C4-2B (cell line): ENCODE measurements around the gene CACNA2D3.

Experiments used
- CTCF ChIP-seq: fragments of 450-650 bp; conservative IDR thresholded peaks from 2 replicates; pipeline ENCODE4 v1.5.1; 2017; ENCODE audit warnings: mild to moderate bottlenecking
- ZFX ChIP-seq: fragments of 450-650 bp; IDR thresholded peaks from 2 replicates; pipeline ENCODE4 v1.6.1; 2017

- TF ChIP-seq CTCF (no peak), ZFX (no peak)
Observed at GRCh38 chr3:54202054-54202453, 79.7 kb downstream of the CACNA2D3 start.
